T-helper 1 cell treated with Interleukin-12 subunit alpha and Interleukin-12 subunit beta and Interleukin-4 antibody, amounts not matched to agents 30 ng/mL and 1 ng/mL, for 36 hours (primary cell): Measurements from ENCODE around the gene GUCY1A2. TPM values are rescaled to one million over a fixed set of nuclear protein-coding genes. Genes with fewer than 3 reads are reported as not detected.

Experiments used
- intact Hi-C: fragments of 100-400 bp; cut with micrococcal nuclease; formaldehyde crosslinking; loops from one replicate; pipeline ENCODE4 v1.15.1; 2024
- total RNA-seq: library from RNA; stranded (reverse); gene quantifications from 2 replicates; pipeline ENCODE4 v1.2.3, GENCODE V29; 2022

The GUCY1A2 gene
- total RNA-seq, 1 donor from 2014 or later: not detected

GRCh38 chr11:106748059-106748458 lies 270.2 kb downstream of the GUCY1A2 start:
- intact Hi-C loops: no loop called here

- intact Hi-C loops: no loop called here
Measured at GRCh38 chr11:106745941-106746340, 272.3 kb downstream of the GUCY1A2 start.

- intact Hi-C loops: no loop called here
Measured at GRCh38 chr11:106733635-106734034, 284.6 kb downstream of the GUCY1A2 start.

DNA sequence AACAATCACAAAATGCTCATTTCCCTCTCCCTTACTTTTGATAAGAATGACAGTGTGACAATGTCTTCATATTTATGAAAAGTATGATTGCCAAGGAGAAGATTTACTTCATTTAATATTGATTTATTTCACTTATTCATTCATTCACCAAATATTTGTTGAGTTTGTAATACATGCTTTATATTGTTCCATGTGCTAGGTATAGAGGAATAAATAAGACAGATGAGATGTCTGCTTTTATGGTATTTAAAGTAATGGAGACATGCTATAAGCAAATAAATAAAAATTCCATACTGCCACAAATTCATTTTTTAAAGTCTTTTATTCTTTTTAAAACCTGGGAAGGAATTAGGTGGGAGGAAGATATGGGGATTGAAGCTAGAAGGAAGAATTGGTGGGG lies 289.4 kb downstream of the GUCY1A2 start:
- intact Hi-C loops: no loop called here

- intact Hi-C loops: no loop called here
Measured at GRCh38 chr11:106728379-106728778, 289.9 kb downstream of the GUCY1A2 start.

DNA sequence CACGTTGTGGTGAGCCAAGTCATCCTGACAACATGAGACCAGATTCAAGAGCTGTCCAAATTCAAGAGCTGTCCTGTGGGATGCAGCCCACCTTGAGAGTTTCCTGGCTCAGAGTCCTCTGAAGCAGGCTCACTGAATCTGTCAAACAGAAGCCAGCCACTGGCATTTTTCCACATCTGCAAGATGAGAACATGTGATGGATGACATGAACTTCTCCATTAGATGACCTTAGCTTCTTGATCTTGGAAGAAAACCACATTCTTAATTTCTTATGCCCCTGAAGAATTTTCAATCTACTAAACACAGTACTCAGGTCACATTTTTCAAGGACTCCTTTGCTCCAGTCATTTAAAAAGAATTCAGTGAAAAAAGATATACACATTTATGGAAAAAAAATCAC lies 291.0 kb downstream of the GUCY1A2 start:
- intact Hi-C loops: no loop called here

GRCh38 chr11:106724293-106724892 lies 293.9 kb downstream of the GUCY1A2 start:
- intact Hi-C loops: no loop called here

DNA sequence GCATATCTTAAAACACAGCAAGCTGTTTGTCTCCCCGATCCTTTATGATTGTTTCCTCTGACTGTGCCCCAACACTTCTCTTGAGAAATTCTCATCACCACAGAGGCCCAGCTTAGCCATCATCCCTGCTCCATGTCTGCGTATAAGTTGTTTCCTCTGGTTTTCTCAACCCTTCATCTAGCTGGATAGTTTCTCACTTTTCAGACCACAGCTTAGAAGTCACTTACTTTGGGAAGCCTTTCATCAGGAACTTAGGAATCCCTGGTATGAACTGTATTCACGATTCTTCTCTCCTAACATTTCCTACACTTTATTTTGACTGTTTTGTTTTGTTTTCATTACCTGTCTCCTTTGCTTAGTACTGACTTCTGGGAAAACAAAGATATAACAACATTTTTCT lies 295.2 kb downstream of the GUCY1A2 start:
- intact Hi-C loops: no loop called here

DNA sequence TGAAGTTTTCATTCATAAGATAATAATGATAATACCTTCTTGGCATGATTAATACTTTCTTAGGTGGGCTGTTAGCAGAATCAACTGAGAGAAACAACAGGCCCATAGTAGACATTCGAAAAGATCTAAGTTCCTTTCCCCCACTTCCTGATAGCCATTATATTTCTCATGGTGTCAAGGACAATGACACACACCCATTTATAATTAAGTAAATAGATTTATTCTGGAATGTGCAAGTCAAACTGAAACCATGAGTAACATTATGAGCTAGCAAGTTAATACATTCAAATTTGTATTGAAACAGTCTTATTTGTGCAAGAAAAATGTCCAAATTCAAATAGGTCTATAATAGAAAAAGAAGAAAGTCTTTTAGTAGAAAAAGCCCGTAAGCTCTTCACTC lies 301.1 kb downstream of the GUCY1A2 start:
- intact Hi-C loops: no loop called here

- intact Hi-C loops: no loop called here
Measured at GRCh38 chr11:106714199-106714598, 304.1 kb downstream of the GUCY1A2 start.

- intact Hi-C loops: loop anchor here (10.0 kb wide), 1 partner anchor 1066 kb away; no protein-coding TSS in a partner anchor
Measured at GRCh38 chr11:106708348-106708747, 309.9 kb downstream of the GUCY1A2 start.

DNA sequence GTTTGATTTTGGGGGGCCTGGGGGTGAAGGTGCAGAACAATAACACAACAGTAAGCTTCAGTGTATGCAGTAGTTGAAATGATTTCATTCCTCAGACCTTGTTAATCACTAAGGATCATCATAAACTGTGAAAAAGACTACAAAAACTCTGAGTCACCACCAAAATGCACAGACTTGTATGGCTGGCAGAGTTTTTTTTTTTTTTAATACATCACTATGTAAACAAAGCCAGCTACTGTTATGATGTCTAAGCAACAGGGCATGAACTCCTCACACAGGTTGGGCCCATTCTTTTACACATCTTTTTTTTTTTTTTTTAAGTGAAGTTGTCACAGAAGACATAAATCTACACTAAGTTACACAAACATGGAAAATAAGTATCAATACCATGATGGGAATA lies 311.9 kb downstream of the GUCY1A2 start:
- intact Hi-C loops: loop anchor here (10.0 kb wide), 1 partner anchor 1068 kb away; no protein-coding TSS in a partner anchor

- intact Hi-C loops: loop anchor here (10.0 kb wide), 1 partner anchor 1072 kb away; no protein-coding TSS in a partner anchor
Measured at GRCh38 chr11:106702805-106703204, 315.5 kb downstream of the GUCY1A2 start.

- intact Hi-C loops: no loop called here
Measured at GRCh38 chr11:106697058-106697457, 321.2 kb downstream of the GUCY1A2 start.

DNA sequence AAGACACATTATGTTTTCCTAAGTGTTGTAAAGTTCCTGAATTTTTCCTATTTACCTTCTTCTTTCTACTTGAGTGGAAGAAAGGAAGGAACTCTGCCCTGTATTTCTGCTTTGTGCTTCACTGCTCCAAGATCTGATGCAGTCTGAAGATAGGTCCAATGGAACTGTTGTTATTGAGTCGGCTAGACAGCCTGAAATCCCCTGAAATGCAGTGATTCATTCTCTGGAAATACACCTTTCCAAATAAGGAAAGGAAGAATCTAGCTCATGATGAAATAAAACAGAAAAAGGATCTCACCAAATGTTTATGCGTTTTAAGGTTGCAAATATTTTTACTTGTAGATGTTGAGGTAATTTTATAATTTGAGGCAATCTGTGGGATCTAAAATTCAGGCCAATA lies 322.8 kb downstream of the GUCY1A2 start:
- intact Hi-C loops: no loop called here

- intact Hi-C loops: no loop called here
Measured at GRCh38 chr11:106694501-106694900, 323.8 kb downstream of the GUCY1A2 start.

DNA sequence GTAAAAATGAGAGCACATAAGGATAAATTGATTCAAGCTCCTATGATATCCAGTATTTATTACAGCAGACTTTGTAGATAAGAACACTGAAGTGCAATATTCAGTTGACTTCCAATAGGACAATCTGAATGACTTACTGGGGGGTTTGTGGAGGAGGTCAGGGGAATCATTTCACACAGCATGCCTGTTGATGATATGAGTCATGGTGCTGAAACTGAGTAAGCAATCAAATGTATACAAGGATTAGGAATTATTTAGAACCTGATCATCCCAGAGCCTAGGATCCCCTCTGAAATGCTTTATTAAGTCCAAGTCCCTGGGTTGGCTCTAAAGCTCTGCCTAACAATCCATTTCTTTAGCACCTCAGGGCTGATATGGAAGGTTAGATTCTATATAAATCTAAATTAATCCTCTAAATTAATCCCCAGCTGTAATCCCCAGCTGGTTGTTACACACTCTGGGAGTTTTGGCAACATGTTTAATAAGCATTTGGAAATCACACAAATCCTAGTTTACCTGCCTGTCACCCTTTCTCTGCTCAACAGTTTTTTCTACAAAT lies 326.4 kb downstream of the GUCY1A2 start:
- intact Hi-C loops: no loop called here

GRCh38 chr11:106690923-106691322 lies 327.4 kb downstream of the GUCY1A2 start:
- intact Hi-C loops: no loop called here

DNA sequence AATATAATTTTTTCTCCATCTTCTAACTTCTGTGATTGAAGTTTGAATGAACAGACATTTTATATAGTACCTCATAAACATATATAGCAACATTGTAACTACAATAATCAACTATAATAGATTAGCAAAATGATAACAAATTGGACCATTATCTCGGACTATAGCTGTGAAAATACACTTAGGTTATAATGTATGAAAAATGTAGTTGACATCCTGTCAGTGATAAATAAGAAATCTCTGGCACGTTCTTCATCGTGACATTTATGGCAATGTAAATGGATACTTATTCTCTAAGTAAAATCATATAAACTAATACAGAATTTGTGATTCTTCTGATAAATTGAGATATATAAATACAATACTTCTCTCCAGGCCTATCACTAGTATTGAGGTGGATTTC lies 333.3 kb downstream of the GUCY1A2 start:
- intact Hi-C loops: no loop called here

DNA sequence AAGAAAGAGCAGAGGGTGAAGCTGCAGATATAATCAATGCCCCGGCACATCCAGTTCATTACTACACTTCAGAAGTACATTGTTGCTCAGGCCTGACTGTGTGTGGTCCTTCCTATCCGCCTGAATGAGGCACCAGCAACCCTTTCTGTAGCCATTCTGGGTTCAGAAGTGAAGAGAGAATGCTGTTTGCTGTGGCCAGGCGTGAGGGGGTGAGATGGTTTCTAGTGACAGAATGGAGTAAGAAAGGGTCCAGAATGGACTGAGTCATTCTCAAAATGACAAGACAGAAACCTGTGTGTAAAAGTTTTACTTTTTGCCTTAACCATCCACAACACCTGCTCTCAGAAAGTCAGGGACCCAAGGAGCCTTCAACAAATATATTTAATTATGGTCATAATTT lies 334.8 kb downstream of the GUCY1A2 start:
- intact Hi-C loops: no loop called here

GRCh38 chr11:106681435-106681834 lies 336.8 kb downstream of the GUCY1A2 start:
- intact Hi-C loops: no loop called here

GRCh38 chr11:106679581-106679980 lies 338.7 kb downstream of the GUCY1A2 start:
- intact Hi-C loops: no loop called here

GRCh38 chr11:106679181-106679580 lies 339.1 kb downstream of the GUCY1A2 start:
- intact Hi-C loops: no loop called here
